T-helper 2 cell treated with Interferon-gamma antibody and Interleukin-4, amounts not matched to agents 100 ng/mL and 5 ng/mL, for 36 hours (primary cell): ENCODE data around the gene C2CD4C. TPM values are rescaled to one million over a fixed set of nuclear protein-coding genes. Genes with fewer than 3 reads are reported as not detected.
"Not testable (repeated sequence)": the region's sequence is repeated elsewhere in the genome, so short reads cannot be mapped to it uniquely, and the experiment has no call there.

ENCODE experiments used
- intact Hi-C: fragments of 100-400 bp; cut with micrococcal nuclease; formaldehyde crosslinking; loops from one replicate; pipeline ENCODE4 v1.15.1; 2023
- total RNA-seq: library from RNA; stranded (reverse); gene quantifications from 2 replicates; pipeline ENCODE4 v1.2.3, GENCODE V29; 2022

C2CD4C gene
- 0.05 and 0.09 TPM in 2 replicates for total RNA-seq

- intact Hi-C loops = no loop called here
Measured at GRCh38 chr19:408902-409515, at the start of gene C2CD4C. Gene C2CD4C, minus strand, starts transcription at chr19:409147. Its CDS starts 786 bp downstream, at chr19:408361.

- intact Hi-C loops = no loop called here
Measured at GRCh38 chr19:458091-459042, 49.4 kb upstream of the C2CD4C start.

- intact Hi-C loops = no loop called here
Measured at GRCh38 chr19:457636-458035, 48.7 kb upstream of the C2CD4C start.

- intact Hi-C loops = no loop called here
Measured at GRCh38 chr19:456547-457110, 47.7 kb upstream of the C2CD4C start.

GRCh38 chr19:455851-456546 is 47.1 kb upstream of the C2CD4C start:
- intact Hi-C loops = no loop called here

- intact Hi-C loops = no loop called here
Measured at GRCh38 chr19:455031-455705, 46.2 kb upstream of the C2CD4C start.

GRCh38 chr19:453606-454005 is 44.7 kb upstream of the C2CD4C start:
- intact Hi-C loops = no loop called here

GRCh38 chr19:452829-453228 is 43.9 kb upstream of the C2CD4C start:
- intact Hi-C loops = no loop called here

GRCh38 chr19:450912-451481 is 42.0 kb upstream of the C2CD4C start:
- intact Hi-C loops = not testable (repeated sequence)

GRCh38 chr19:449916-450315 is 41.0 kb upstream of the C2CD4C start:
- intact Hi-C loops = no loop called here

GRCh38 chr19:447816-448560 is 39.0 kb upstream of the C2CD4C start:
- intact Hi-C loops = no loop called here

GRCh38 chr19:447064-447426 is 38.1 kb upstream of the C2CD4C start:
- intact Hi-C loops = no loop called here

GRCh38 chr19:444677-445210 is 35.8 kb upstream of the C2CD4C start:
- intact Hi-C loops = no loop called here

GRCh38 chr19:443005-443404 is 34.1 kb upstream of the C2CD4C start:
- intact Hi-C loops = no loop called here

- intact Hi-C loops = no loop called here
Measured at GRCh38 chr19:442085-442484, 33.1 kb upstream of the C2CD4C start.

- intact Hi-C loops = no loop called here
Measured at GRCh38 chr19:441213-441836, 32.4 kb upstream of the C2CD4C start.

GRCh38 chr19:440391-441212 is 31.7 kb upstream of the C2CD4C start:
- intact Hi-C loops = no loop called here

- intact Hi-C loops = no loop called here
Measured at GRCh38 chr19:439167-439900, 30.4 kb upstream of the C2CD4C start.
